ENCODE results near the gene ARL2BP. TPM values are rescaled to one million over a fixed set of nuclear protein-coding genes. Genes with fewer than 3 reads are reported as not detected.

The ARL2BP gene
- 46.1 TPM for total RNA-seq

DNA sequence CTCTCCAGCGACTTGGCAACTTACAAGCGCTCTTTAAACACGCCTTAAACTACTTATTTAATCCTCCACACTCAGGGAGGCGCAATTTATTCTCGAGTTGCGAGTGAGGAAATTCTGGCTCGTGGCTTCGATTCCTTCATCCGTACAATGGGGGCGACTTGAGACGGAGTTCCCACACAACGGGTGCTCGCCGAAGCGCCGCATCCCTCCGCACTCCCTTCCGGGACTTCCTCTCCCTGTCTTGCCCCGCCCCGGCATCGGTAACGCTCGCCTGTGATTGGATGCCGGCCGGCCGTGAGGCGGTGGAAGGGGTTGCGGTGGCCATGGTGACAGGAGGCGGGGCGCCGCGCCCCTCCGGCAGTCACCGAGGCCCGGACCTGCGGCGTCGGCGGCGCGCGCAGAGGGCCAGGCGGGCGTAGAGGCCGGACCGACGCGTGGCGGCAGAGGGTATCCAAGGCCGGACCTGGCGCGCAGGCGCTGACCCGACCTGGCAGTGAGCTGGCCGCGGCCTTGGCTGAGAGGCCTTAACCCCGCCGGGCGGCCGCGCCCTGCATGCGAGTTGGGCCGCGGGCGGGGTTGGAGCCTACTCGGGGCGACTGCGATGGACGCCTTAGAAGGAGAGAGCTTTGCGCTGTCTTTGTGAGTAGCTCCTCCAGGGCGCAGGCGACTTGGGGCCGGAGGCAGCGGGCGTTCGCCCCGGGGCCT, at the start of gene ARL2BP:
Gene ARL2BP, plus strand, starts transcription at position 493 of the 705 bp plus-strand sequence. Its CDS starts 109 bp downstream, at position 602.

DNA sequence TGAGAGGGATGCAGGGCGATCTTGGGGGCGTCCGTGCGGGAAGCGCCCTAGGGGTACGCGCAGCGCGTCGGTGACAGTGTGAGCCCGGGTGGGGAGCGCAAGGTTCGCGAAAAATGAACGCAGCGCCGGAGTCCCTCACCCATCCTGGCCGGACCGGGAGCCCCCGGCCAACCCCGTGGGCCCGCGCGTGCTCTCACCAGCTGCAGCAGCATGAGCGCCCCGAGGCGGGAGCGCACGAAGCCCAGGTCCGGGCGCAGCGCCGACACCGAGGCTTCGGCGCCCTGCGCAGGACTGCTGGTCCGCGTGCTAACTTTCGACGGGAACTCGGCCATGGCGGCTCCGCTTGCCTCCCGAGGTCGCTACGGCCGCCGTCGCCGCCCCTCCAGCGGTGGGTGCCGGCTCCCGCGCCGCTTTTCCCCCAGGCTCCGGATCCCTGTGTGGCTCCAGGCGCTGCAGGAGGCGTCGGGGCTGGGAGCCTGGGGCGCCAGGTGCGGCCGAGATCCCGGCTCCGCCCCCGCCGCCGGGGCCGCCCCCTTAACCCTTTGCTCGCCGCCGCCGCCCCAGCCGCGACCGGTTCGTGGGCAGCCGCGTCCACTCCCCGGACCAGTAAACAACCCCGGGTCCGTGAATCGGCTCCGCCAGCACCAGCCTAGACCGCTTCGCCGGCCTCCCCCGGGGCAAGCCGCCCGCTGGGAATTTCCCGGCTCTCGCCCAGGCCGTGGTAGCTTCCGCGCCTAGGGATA, 39.3 kb downstream of the ARL2BP start, which contains the start of gene PLLP:
Gene PLLP, minus strand, starts transcription at position 464 of the 743 bp plus-strand sequence. Its CDS starts 132 bp downstream, at position 332.

Other genes with a start within 250 kb of the ARL2BP start
- 30.1 TPM for gene CPNE2, start 152.7 kb upstream of the ARL2BP start, total RNA-seq
- gene PSME3IP1, start 59.2 kb upstream of the ARL2BP start, total RNA-seq: 45.5 TPM
- gene RSPRY1, start 58.9 kb upstream of the ARL2BP start, total RNA-seq: 70.8 TPM
- gene PLLP, start 39.4 kb downstream of the ARL2BP start, total RNA-seq: 14.1 TPM
- not detected for gene CCL22, start 113.5 kb downstream of the ARL2BP start, total RNA-seq
- gene CX3CL1, start 127.2 kb downstream of the ARL2BP start, total RNA-seq: 30.6 TPM
- 1.1 TPM for gene CCL17, start 159.5 kb downstream of the ARL2BP start, total RNA-seq
- gene CIAPIN1, start 202.1 kb downstream of the ARL2BP start, total RNA-seq: 47.7 TPM
- gene COQ9, start 202.2 kb downstream of the ARL2BP start, total RNA-seq: 77.0 TPM
- gene POLR2C, start 217.4 kb downstream of the ARL2BP start, total RNA-seq: 91.0 TPM
- 25.6 TPM for gene DOK4, start 241.2 kb downstream of the ARL2BP start, total RNA-seq

Data from metanephros (tissue), 1 donor.